CD4-positive, alpha-beta T cell treated with Interleukin-1 beta for 1 hour (primary cell): ENCODE results near the gene IGSF8.
A peak's percentile ranks its signal among the peaks of the same experiment; 100 is the strongest.

Source experiments
- DNase-seq, 2 donors: peaks; one replicate each; pipeline ENCODE4 v3.0.0-alpha.2; 2020 to 2022

IGSF8 gene

DNA sequence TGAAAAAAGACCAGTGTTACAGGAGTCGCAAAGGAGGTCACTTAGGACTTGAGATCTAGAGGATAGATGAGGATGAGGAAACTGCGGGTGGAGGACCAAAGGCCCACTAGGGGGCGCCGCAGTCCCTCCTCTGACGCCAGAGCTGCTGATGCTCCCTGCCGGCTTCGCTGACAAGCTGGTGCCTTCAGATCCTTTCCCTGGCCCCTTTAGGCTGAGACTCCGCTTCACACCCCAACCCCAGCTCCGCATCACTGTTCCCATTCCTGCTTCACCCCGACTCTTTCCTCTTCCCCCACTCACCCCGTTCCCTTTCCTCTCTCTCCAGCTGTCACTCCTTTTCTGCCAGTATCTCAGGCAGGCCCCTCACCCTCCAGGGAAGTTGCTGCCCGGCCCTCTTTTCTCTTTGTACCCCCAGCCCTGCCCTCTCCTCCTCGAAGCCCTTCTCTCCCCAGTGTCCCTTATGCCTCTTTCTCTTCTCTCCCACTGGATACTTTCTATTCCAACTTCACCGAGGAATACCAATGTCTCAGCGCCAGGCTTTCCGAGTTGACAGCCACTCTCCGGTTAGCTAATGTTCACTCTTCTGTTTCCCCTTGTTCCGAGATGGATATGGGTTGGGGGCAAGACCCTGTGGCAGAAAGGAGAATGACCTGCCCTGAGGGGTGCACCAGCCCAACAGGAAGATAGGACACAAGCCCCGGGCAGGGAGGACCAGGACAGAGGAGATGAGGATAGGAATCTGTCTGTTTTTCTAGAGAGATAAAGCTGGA is 12.5 kb downstream of the IGSF8 start:
- DNase-seq: peak; percentile 74 to 75

DNA sequence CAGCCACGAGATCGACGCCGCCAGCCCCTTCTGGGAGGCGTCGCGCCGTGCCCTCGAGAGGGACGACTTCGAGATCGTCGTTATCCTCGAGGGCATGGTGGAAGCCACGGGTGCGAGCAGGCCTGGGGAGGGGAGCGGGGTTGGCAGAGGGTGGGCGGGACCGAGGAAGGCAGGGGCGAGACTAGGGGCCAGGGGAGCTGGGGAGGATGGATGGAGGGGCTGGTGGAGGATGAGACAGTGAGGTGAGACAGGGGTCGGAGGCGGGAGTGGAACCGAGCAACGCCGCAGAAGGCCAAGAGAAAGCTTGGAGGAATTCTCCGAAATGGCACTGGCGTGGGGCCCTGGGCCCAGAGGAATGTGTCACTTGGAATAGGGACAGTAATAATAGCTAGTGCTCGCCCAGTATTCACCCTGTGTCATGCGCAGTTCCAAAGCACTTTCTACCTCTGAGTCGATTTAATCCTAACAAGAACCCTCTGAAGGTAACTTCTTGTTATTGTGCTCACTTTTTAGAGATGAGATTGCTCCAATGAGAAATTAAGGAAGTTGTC is 13.6 kb downstream of the IGSF8 start:
- DNase-seq: no peak

DNA sequence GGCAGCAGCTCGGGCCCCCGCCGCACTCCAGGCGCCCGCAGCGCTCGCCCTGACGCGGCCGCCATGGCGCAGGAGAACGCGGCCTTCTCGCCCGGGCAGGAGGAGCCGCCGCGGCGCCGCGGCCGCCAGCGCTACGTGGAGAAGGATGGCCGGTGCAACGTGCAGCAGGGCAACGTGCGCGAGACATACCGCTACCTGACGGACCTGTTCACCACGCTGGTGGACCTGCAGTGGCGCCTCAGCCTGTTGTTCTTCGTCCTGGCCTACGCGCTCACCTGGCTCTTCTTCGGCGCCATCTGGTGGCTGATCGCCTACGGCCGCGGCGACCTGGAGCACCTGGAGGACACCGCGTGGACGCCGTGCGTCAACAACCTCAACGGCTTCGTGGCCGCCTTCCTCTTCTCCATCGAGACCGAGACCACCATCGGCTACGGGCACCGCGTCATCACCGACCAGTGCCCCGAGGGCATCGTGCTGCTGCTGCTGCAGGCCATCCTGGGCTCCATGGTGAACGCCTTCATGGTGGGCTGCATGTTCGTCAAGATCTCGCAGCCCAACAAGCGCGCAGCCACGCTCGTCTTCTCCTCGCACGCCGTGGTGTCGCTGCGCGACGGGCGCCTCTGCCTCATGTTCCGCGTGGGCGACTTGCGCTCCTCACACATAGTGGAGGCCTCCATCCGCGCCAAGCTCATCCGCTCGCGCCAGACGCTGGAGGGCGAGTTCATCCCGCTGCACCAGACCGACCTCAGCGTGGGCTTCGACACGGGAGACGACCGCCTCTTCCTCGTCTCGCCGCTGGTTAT is 14.2 kb downstream of the IGSF8 start:
- DNase-seq: peak; percentile 75 to 81

GRCh38 chr1:160082926-160083325 is 15.5 kb downstream of the IGSF8 start:
- no peak for DNase-seq

DNA sequence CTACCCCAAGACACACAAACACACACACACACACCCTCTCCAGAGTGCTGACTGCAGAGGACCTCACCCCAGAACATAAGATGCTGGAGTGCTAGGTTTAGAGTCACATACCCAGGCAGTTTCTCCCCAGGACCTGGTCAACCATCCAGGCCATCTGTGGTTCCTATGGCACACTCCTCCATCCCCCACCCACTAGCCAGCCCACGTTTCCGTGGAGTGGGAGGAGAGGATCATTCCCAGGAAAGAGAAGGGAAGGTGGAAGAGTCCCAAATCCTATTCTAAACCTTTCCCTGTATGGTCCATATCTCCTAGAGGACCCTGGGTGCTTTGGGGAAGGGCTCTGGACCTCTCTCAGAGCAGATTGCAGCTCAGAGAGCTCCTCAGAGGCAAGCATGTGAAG is 15.9 kb downstream of the IGSF8 start:
- no peak for DNase-seq

GRCh38 chr1:160081261-160081936 is 17.0 kb downstream of the IGSF8 start, which contains the start of gene KCNJ9:
KCNJ9 (plus strand) TSS chr1:160081538; CDS start chr1:160084031, 2,493 bp downstream.
- no peak for DNase-seq

DNA sequence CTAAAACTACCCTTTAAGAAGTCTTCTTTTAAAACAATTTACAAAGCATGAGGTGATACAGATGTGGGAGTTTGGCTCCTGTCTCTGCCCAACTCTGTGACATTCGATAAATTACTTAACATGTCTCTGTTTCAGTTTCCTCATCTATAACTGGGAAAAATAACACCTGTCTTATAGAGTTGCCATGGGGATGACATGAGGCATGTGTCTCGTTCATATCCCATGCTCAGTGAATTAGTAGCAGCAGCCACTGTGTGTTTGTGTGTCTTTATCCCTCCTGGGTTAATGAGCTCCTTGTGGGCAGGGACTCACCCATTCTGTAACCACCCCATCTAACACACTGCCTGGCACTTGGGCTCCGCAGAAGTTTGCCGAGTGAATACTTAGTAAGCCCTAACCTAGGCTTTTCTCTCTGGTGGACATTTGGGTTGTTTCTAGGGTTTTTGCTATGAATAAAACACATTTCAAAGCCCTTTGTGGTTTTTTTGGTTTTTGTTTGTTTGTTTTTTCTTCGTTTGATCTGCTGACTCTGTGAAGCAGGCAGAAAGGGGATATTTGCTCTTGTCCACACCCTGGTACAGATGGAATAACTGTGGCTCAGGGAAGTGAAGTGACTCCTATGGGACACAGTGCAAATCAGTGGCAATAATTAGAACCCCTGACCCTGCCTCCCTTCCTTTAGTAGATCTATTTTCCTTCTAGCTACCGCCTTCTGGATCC is 17.9 kb downstream of the IGSF8 start:
- DNase-seq: no peak

GRCh38 chr1:160079448-160079847 is 19.0 kb downstream of the IGSF8 start:
- no peak for DNase-seq

DNA sequence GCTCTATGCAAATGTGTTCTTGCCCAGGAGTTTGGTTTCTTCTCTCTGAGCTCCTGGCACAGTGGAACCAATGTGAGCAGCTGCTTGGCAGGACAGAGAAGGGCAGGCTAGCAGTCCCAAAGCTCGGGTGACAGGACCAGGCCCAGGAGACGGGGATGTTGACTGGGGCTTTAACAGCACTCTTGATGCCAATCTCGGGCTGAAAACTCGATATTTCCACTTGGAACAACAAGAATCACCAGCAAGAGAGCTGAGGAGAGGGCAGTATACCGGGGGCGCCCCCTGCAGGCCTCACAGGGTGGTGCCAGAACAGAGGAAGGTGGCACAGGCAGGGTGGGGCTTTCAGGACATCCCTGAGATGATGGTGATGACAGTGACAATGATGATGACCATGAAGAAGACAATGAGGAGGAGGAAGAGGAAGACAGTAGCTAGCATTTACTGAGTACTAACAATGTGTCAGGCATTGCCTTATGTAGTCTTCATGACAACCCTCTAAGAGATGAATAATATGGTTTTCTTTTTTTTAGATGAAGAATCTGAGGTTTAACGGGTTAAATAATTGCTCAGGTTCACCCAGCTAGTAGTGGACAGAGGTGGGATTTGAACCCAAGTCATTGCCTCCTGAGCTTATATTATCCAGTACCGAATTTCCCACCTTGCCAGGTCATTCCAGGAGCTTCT is 19.8 kb downstream of the IGSF8 start:
- DNase-seq: peak; percentile 58 to 60

- no peak for DNase-seq
Measured at GRCh38 chr1:160077486-160077885, 20.9 kb downstream of the IGSF8 start.

DNA sequence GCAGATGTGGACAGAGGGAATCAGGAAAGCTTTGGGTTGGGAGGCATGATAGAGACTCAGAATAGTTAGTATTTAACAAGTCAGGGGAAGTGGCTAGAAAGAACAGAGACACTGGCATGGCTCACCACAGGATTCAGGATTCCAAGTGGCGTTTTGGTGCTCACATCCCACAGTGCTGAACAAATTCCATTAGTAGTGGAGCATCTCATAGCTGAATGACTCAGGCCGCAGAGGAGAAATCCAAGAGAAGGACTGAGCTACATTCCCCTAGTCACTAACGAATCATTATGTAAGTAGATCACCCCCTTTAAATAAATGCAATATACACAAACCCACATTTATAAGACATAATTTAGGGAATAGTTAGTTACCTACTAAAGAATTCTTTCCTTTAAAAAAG is 22.1 kb downstream of the IGSF8 start:
- no peak for DNase-seq

DNA sequence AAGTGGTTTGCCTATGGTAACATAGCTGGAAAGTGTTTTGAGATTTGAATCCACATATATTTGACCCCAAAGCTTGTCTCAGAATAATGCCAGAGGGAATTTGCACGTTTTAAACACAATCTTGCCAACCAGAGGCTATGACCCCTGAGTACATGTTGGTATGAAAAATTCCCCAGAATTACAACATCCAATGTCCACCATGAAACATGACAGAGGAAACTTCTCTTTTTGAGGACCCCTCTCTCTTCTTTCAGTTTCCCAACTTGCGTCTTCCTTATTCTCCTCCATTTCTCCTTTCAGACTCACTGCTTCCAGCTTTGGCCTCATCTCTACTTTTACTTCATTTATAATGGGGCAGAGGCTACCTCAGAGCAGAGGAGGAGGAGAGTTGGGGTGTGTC is 22.6 kb downstream of the IGSF8 start:
- no peak for DNase-seq

GRCh38 chr1:160074865-160075264 is 23.6 kb downstream of the IGSF8 start:
- DNase-seq: no peak

GRCh38 chr1:160071289-160071688 is 27.1 kb downstream of the IGSF8 start:
- DNase-seq: no peak

DNA sequence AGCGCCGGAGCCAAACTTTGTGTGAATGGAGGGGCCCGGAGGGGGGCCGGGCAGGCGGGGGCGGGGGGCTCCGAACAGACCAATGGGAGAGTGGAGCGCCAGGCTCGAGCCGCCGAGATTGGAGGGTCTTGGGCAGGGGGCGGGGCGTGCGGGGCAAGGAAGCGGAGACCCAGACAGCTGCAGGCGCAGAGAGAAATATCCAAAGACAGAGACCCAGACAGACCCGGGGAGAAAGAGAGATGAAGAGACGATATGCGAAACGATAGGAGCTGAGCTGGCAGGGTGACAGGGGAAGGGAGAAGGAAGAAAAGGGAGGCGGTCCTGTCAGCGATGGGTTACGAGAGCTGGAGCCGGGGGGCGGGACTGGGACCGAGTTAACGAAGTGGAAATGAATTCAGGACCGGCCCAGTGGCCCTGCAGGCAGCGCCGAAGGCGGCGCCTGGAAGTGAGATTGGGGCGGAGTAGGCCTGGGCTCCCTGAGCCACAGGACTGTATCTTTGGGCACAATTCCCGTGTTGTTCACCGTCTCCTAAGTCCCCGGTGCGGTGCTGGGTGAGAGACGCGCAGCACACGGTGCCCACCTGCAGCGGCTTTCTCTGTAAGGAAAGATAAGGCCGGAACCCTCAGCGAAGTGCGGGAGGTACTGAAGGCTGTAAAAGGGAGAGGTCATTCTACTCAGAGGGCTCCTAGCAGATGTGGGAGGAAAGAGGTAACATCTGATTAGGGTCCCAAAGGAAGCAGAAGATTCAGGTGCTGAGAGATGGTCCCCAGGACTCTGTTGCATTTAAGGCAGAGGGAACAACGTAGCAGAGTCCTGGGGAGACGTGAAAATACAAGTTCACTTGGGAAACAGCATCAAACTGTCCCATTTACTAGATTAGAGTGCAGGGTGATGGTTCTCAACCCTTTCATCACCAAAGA is 27.9 kb downstream of the IGSF8 start:
- peak; percentile 69 to 82 for DNase-seq

- DNase-seq: no peak
Measured at GRCh38 chr1:160069460-160070231, 28.8 kb downstream of the IGSF8 start, which contains the start of gene KCNJ10. KCNJ10 (minus strand) TSS chr1:160070160; CDS start chr1:160042532, 27,628 bp downstream.

GRCh38 chr1:160068225-160068624 is 30.2 kb downstream of the IGSF8 start:
- DNase-seq: no peak

DNA sequence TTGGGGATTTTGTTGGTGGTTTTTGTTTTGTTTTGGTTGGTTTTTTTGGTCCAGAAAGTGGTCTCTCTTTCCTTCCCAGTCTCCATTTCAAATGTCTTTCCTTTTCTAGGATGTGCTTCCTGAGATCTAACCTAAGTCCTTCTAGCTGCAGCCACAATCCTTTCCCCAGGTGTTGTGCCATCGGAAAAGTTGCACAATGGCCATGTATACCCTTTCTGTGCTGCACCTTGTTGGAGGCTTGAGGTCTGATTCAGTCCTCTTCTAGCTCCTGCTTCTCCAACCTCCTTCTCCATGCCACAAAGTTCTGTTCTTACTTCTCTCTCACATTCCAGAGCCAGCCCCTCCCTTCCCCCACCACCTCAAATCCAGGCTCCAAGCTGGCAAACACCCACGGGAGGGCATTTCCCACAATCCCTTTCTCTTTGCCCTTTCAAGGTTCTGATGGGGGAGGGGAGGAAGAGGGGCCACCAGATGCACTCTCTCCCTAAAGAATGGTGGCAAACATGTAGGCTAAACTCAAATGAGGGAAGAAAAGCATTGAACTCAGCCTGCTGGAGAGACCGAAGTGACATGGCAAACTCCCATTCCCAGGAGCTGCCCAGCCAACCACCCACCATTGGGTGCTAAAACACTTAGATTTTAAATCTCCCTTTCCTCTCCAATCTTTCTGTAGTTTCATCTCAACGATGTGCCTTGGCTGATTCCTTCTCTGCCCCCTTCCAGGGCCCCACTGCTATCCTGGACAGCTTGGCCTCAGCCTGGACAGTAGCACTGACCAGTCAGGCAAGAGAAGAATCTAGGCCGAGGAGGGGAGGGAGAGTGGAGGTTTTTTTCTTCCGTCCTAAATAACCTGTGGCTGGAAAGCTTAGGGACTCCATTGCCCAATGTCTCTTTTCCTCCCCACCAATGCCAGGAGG is 31.3 kb downstream of the IGSF8 start:
- no peak for DNase-seq

- DNase-seq: no peak
Measured at GRCh38 chr1:160064746-160065145, 33.7 kb downstream of the IGSF8 start.
